HepG2 (cell line): ENCODE data around the gene COA5. TPM values are rescaled to one million over a fixed set of nuclear protein-coding genes. Genes with fewer than 3 reads are reported as not detected.

Experiments
- AKNA ChIP-seq: sonication (generic); formaldehyde crosslinking; IDR thresholded peaks from 2 replicates; pipeline ENCODE4 v1.4.0; 2020; ENCODE audit warnings: missing genetic modification reagents, borderline replicate concordance
- ELF3 ChIP-seq: IDR thresholded peaks from 2 replicates; pipeline ENCODE4 v1.6.1; 2016; ENCODE audit warnings: missing genetic modification reagents, missing compliant biosample characterization
- FOXP4 ChIP-seq: sonication (generic); formaldehyde crosslinking; IDR thresholded peaks from 2 replicates; pipeline ENCODE4 v1.4.0; 2020; ENCODE audit warnings: missing genetic modification reagents
- GATA4 ChIP-seq: sonication (generic); IDR thresholded peaks from 2 replicates; pipeline ENCODE4 v1.6.1; 2016; ENCODE audit warnings: antibody characterized with exemption, low read depth, borderline replicate concordance
- IKZF1 ChIP-seq: fragments of 450-650 bp; IDR thresholded peaks from 2 replicates; pipeline ENCODE4 v1.7.1; 2016
- NFKBIZ ChIP-seq: IDR thresholded peaks from 2 replicates; pipeline ENCODE4 v1.6.1; 2018; ENCODE audit warnings: missing genetic modification reagents, missing compliant biosample characterization
- NR2C2 ChIP-seq: sonication (generic); formaldehyde crosslinking; IDR thresholded peaks from 2 replicates; pipeline ENCODE4 v1.4.0; 2020; ENCODE audit warnings: missing genetic modification reagents, mild to moderate bottlenecking, moderate library complexity, borderline replicate concordance
- PBX2 ChIP-seq: IDR thresholded peaks from 2 replicates; pipeline ENCODE4 v1.6.1; 2016; ENCODE audit warnings: control low read depth
- RBM22 ChIP-seq: fragments of 200-400 bp; formaldehyde crosslinking; optimal IDR thresholded peaks from 2 replicates; pipeline ENCODE3; 2017; ENCODE audit warnings: mild to moderate bottlenecking, low read length, moderate library complexity
- REXO4 ChIP-seq: sonication (generic); formaldehyde crosslinking; IDR thresholded peaks from 2 replicates; pipeline ENCODE4 v1.8.0; 2022; ENCODE audit warnings: missing genetic modification reagents, mild to moderate bottlenecking, borderline replicate concordance
- TBX2 ChIP-seq: sonication (generic); formaldehyde crosslinking; IDR thresholded peaks from 2 replicates; pipeline ENCODE4 v1.5.0; 2020; ENCODE audit warnings: missing genetic modification reagents, mild to moderate bottlenecking, borderline replicate concordance
- THRA ChIP-seq: sonication (generic); formaldehyde crosslinking; IDR thresholded peaks from 2 replicates; pipeline ENCODE4 v1.4.0; 2020; ENCODE audit warnings: missing genetic modification reagents, borderline replicate concordance
- ZBTB42 ChIP-seq: sonication (generic); formaldehyde crosslinking; IDR thresholded peaks from 2 replicates; pipeline ENCODE4 v1.5.0; 2020; ENCODE audit warnings: mild to moderate bottlenecking, missing genetic modification reagents
- ZNF597 ChIP-seq: sonication (generic); formaldehyde crosslinking; IDR thresholded peaks from 2 replicates; pipeline ENCODE4 v1.5.0; 2020; ENCODE audit warnings: missing genetic modification reagents
- ZSCAN21 ChIP-seq: sonication (generic); formaldehyde crosslinking; IDR thresholded peaks from 2 replicates; pipeline ENCODE4 v1.8.0; 2022; ENCODE audit warnings: mild to moderate bottlenecking, missing genetic modification reagents, moderate library complexity, borderline replicate concordance
- polyA plus RNA-seq, 8 experiments: library from polyadenylated mRNA; depleted of rRNA in 3 of 8; stranded (reverse) in 7 of 8; unstranded in 1 of 8; fragments of >200 nt; fragmentation: Illumina TruSeq in 4 of 8; extraction: Trizol in 4 of 8; gene quantifications; 2 replicates each; pipeline versions ENCODE4 v1.2.1 to v1.2.3, GENCODE V29; 2011 to 2016; ENCODE audit warnings: low read depth in 4 of 8, missing spikeins in 1 of 8, mixed read lengths in 1 of 8; ENCODE audit not compliant: insufficient read depth in 1 of 8
- total RNA-seq, 5 experiments: library from RNA; depleted of rRNA; stranded (reverse); fragments of >200 nt; fragmentation: Illumina TruSeq; extraction: Trizol; gene quantifications; 2 replicates each; pipeline ENCODE4 v1.2.3, GENCODE V29; 2016; ENCODE audit warnings: low read depth in 1 of 5

The COA5 gene
- total and polyA plus RNA-seq, 2 of the 13 experiments (the other 11 are each of a cell fraction or from before 2014, with no cell fraction given), result 43.6 to 64.5 TPM

GRCh38 chr2:98608116-98608961, at the start of gene COA5, which contains the start of gene UNC50 (continued):
- TF ChIP-seq ELF3 (CRISPR knock-in tag) (peak; percentile 87), ZBTB42 (CRISPR knock-in tag) (peak; percentile 75), NFKBIZ (CRISPR knock-in tag) (peak; percentile 74; the same call in 1 of the 2 replicates), AKNA (CRISPR knock-in tag) (peak; percentile 50; the same call in 1 of the 2 replicates), ZSCAN21 (peak; percentile 97), FOXP4 (CRISPR knock-in tag) (peak; percentile 67; the same call in 1 of the 2 replicates), THRA (CRISPR knock-in tag) (peak; percentile 83), RBM22 (no peak), PBX2 (CRISPR knock-in tag) (no peak), NR2C2 (peak; percentile 94), REXO4 (CRISPR knock-in tag) (peak; percentile 91; the same call in 1 of the 2 replicates), ZNF597 (CRISPR knock-in tag) (0 out of 2 replicates have a peak, but pooled peaks have one; percentile 15), GATA4 (peak; percentile 54; the same call in 1 of the 2 replicates), IKZF1 (no peak), TBX2 (CRISPR knock-in tag) (peak; percentile 89)
